Keratinocyte (primary cell): ENCODE measurements around the gene CTXN1.

Experiments
- EZH2 ChIP-seq: IDR thresholded peaks from one replicate; pipeline ENCODE4 v1.6.1; 2012; ENCODE audit warnings: inconsistent platforms, mild to moderate bottlenecking, low read length, moderate library complexity
- TF ChIP-seq, protein P1 (sequence below), 3 experiments: IDR thresholded peaks in 1 of 3; conservative IDR thresholded peaks in 1 of 3; optimal IDR thresholded peaks in 1 of 3; 2 replicates in 2 of 3; 3 replicates in 1 of 3; pipeline versions ENCODE3 to v1.5.1; 2011; ENCODE audit warnings: low read length in 3 of 3, mild to moderate bottlenecking in 3 of 3, moderate library complexity in 2 of 3, control low read depth in 1 of 3, inconsistent platforms in 1 of 3; ENCODE audit not compliant: insufficient read depth in 2 of 3; ENCODE audit errors: extremely low read depth in 1 of 3

DNA sequence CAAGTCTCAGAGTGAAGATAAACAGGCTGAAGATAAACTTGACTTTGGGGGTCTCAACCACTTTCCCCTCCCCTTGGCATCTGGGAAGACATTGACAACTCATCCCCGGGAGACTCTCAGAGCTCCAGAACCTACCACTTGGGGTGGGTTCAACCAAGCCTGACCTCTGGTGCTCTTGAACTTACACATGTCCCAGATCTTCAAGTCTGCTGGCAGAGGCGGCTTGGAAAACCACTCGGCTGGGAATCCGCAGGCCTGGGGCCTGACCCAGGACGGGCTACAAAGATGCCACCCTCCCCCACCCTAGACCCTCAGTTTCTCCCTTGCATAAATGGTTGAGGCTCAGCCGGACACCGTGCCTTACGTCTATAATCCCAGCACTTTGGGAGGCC, 37.1 kb downstream of the CTXN1 start:
- TF ChIP-seq, protein P1, sequence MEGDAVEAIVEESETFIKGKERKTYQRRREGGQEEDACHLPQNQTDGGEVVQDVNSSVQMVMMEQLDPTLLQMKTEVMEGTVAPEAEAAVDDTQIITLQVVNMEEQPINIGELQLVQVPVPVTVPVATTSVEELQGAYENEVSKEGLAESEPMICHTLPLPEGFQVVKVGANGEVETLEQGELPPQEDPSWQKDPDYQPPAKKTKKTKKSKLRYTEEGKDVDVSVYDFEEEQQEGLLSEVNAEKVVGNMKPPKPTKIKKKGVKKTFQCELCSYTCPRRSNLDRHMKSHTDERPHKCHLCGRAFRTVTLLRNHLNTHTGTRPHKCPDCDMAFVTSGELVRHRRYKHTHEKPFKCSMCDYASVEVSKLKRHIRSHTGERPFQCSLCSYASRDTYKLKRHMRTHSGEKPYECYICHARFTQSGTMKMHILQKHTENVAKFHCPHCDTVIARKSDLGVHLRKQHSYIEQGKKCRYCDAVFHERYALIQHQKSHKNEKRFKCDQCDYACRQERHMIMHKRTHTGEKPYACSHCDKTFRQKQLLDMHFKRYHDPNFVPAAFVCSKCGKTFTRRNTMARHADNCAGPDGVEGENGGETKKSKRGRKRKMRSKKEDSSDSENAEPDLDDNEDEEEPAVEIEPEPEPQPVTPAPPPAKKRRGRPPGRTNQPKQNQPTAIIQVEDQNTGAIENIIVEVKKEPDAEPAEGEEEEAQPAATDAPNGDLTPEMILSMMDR (optimal IDR thresholded peaks at IDR 0.05 in 1 of 3, IDR thresholded peaks at IDR 0.05 in 1 of 3, conservative IDR thresholded peaks at IDR 0.05 in 1 of 3; ENCODE audit: extremely low read depth in 1 of 3, insufficient read depth in 2 of 3, low read length in 3 of 3) = no peak
- no peak for TF ChIP-seq EZH2
